Type B pancreatic cell (in vitro differentiated cells): ENCODE measurements around the gene CENPB. TPM values are rescaled to one million over a fixed set of nuclear protein-coding genes. Genes with fewer than 3 reads are reported as not detected.
A peak's percentile ranks its signal among the peaks of the same experiment; 100 is the strongest.

Experiments used
- DNase-seq: peaks from one replicate; pipeline ENCODE4 v3.0.0; 2021; ENCODE audit warnings: mixed read lengths; ENCODE audit not compliant: unreplicated experiment; ENCODE audit errors: extremely low spot score
- H3K27ac Mint-ChIP-seq: 2 replicates; pipeline ENCODE4 v1.8.0; 2021; ENCODE audit warnings: mild to moderate bottlenecking, mixed read lengths
- H3K27me3 Mint-ChIP-seq: 2 replicates; pipeline ENCODE4 v1.8.0; 2021; ENCODE audit warnings: mixed read lengths
- H3K36me3 Mint-ChIP-seq: 2 replicates; pipeline ENCODE4 v1.8.0; 2021; ENCODE audit warnings: mixed read lengths
- H3K4me1 Mint-ChIP-seq: one replicate; pipeline ENCODE4 v1.8.0; 2021; ENCODE audit warnings: mixed read lengths; ENCODE audit not compliant: unreplicated experiment
- H3K4me3 Mint-ChIP-seq: 2 replicates; pipeline ENCODE4 v1.8.0; 2021; ENCODE audit warnings: mild to moderate bottlenecking, mixed read lengths
- H3K9me3 Mint-ChIP-seq: 2 replicates; pipeline ENCODE4 v1.8.0; 2021; ENCODE audit warnings: mixed read lengths
- CTCF ChIP-seq: fragments of 200-600 bp; sonication (generic); conservative IDR thresholded peaks from 2 replicates; pipeline ENCODE4 v1.5.0; 2021; ENCODE audit warnings: antibody characterized with exemption, mild to moderate bottlenecking
- total RNA-seq: library from RNA; stranded (reverse); gene quantifications from 2 replicates; pipeline ENCODE4 v1.2.1, GENCODE V29; 2021; ENCODE audit warnings: low replicate concordance

Gene CENPB
- total RNA-seq, 1 donor from 2014 or later: 63.2 TPM

- peak overlapping the region; percentile 77 for H3K4me3 Mint-ChIP-seq
- DNase-seq: no peak
- H3K27ac Mint-ChIP-seq: peak overlapping the region; percentile 67
- H3K36me3 Mint-ChIP-seq: no peaks in the 10 kb centered on the region
- H3K4me1 Mint-ChIP-seq: peaks cover 5% of the 10 kb centered on the region
- no peaks in the 10 kb centered on the region for H3K9me3 Mint-ChIP-seq
- no peak for TF ChIP-seq CTCF
- peaks cover 51% of the 10 kb centered on the region for H3K27me3 Mint-ChIP-seq
Observed at GRCh38 chr20:3744806-3745685, 41.5 kb downstream of the CENPB start.

- no peaks in the 10 kb centered on the region for H3K9me3 Mint-ChIP-seq
- no peak for TF ChIP-seq CTCF
- H3K27me3 Mint-ChIP-seq: peaks cover 46% of the 10 kb centered on the region
- no peak for DNase-seq
- H3K4me1 Mint-ChIP-seq: peaks cover 8% of the 10 kb centered on the region
- peak overlapping the region; percentile 34 for H3K4me3 Mint-ChIP-seq
- H3K27ac Mint-ChIP-seq: no peak overlapping the region
- no peaks in the 10 kb centered on the region for H3K36me3 Mint-ChIP-seq
Observed at GRCh38 chr20:3744037-3744436, 42.5 kb downstream of the CENPB start.

- no peaks in the 10 kb centered on the region for H3K36me3 Mint-ChIP-seq
- no peaks in the 10 kb centered on the region for H3K9me3 Mint-ChIP-seq
- H3K4me3 Mint-ChIP-seq: peak overlapping the region; percentile 24
- no peak for DNase-seq
- no peak overlapping the region for H3K27ac Mint-ChIP-seq
- no peak for TF ChIP-seq CTCF
- peaks cover 40% of the 10 kb centered on the region for H3K27me3 Mint-ChIP-seq
- H3K4me1 Mint-ChIP-seq: peaks cover 13% of the 10 kb centered on the region
Observed at GRCh38 chr20:3743251-3743650, 43.3 kb downstream of the CENPB start.

GRCh38 chr20:3741836-3742458 is 44.6 kb downstream of the CENPB start:
- H3K27me3 Mint-ChIP-seq: peaks cover 31% of the 10 kb centered on the region
- H3K4me1 Mint-ChIP-seq: peaks cover 18% of the 10 kb centered on the region
- no peak overlapping the region for H3K4me3 Mint-ChIP-seq
- no peaks in the 10 kb centered on the region for H3K36me3 Mint-ChIP-seq
- H3K9me3 Mint-ChIP-seq: no peaks in the 10 kb centered on the region
- TF ChIP-seq CTCF: no peak
- no peak overlapping the region for H3K27ac Mint-ChIP-seq
- no peak for DNase-seq

GRCh38 chr20:3740615-3741301 is 45.8 kb downstream of the CENPB start:
- peak; percentile 68 for DNase-seq
- H3K4me3 Mint-ChIP-seq: no peak overlapping the region

More at GRCh38 chr20:3740615-3741301, 45.8 kb downstream of the CENPB start:
- no peak for TF ChIP-seq CTCF
- peaks cover 20% of the 10 kb centered on the region for H3K27me3 Mint-ChIP-seq
- no peak overlapping the region for H3K27ac Mint-ChIP-seq
- H3K36me3 Mint-ChIP-seq: no peaks in the 10 kb centered on the region
- H3K9me3 Mint-ChIP-seq: no peaks in the 10 kb centered on the region
- peaks cover 26% of the 10 kb centered on the region for H3K4me1 Mint-ChIP-seq
